ENCODE results near the gene EFCAB14.

DNA sequence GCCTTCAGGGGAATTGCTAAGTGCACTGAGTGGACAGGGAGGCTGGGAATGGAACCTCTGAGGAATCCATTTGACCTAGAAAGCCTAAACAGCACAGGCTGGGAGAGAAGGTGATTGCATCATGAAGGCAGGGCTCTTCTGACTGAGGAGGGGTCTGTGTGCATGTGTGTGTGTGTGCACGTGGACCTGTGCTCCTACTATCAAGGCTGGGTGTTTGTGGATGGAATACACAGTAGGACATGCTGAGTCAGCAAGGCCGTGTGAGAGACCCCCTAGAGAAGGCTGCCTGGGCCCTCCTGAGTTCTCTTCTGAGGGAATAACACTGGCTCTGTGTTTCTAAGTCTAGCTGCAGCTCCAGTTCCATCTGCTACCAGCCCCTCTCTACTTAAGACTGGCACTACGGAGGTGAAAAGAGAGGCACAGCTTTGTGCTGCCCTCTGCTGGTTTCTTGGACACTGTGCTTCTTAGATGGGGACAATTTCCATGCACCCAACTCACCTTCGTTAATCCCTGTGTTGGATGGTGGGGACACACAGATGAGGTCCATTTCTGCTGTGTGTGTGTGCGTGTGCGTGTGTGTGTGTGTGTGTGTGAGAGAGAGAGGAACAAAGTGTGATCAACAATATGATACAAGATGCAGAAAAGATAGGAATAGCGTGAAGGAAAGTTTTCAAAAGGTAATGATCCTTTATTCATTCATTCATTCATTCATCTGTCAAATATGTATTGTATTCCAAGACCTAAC, 6.2 kb upstream of the EFCAB14 start:
- TF ChIP-seq CTCF (IDR thresholded peaks at IDR 0.05; ENCODE audit: borderline replicate concordance, extremely low read depth, low read length, poor library complexity, severe bottlenecking), result peak; percentile 89
- no peak for TF ChIP-seq EZH2 (IDR thresholded peaks at IDR 0.05; ENCODE audit: borderline replicate concordance, low read depth, low read length, severe bottlenecking)
